IMR-90 (cell line): ENCODE data around the gene MICALL2. TPM values are rescaled to one million over a fixed set of nuclear protein-coding genes. Genes with fewer than 3 reads are reported as not detected.

ENCODE experiments used
- ATAC-seq: fragments of 200-7000 bp; cut with Tn5 transposase; 2 replicates; pipeline ENCODE4 v1.9.1; 2020; ENCODE audit warnings: low read depth, mild to moderate bottlenecking, moderate library complexity
- BruUV-seq: library from RNA; stranded (reverse); fragments of 400-500 nt; replicated peaks from 2 replicates; lab custom pipeline; 2021; lab: Mats Ljungman, UMichigan
- CTCF ChIA-PET: fragments of 300-600 bp; formaldehyde crosslinking; extraction: SDS; loops from one replicate; lab custom pipeline; 2021; ENCODE audit warnings: antibody characterized with exemption; lab: Yijun Ruan, JAX
- POLR2A ChIA-PET: fragments of 300-600 bp; sonication (Branson Sonifier 250); formaldehyde crosslinking; loops from one replicate; lab custom pipeline; 2022; ENCODE audit warnings: antibody characterized with exemption; ENCODE audit not compliant: unreplicated experiment; lab: Charles Lee
- DNase-seq: peaks from one replicate; pipeline ENCODE4 v3.0.0; 2013
- H2AFZ ChIP-seq: replicated peaks from 2 replicates; pipeline ENCODE3; 2013; ENCODE audit warnings: low read length, mild to moderate bottlenecking; ENCODE audit not compliant: poor library complexity
- H2AK5ac ChIP-seq: 2 replicates; pipeline ENCODE4 v1.6.1; 2013; ENCODE audit warnings: low read depth, low read length, inconsistent platforms
- H2AK9ac ChIP-seq: replicated peaks from 2 replicates; pipeline ENCODE3; 2013; ENCODE audit warnings: mild to moderate bottlenecking, low read depth, low read length, moderate library complexity; ENCODE audit not compliant: poor library complexity
- H2BK120ac ChIP-seq: 2 replicates; pipeline ENCODE4 v1.6.1; 2013; ENCODE audit warnings: low read depth, low read length, inconsistent platforms
- H2BK15ac ChIP-seq: 3 replicates; pipeline ENCODE4 v1.6.1; 2013; ENCODE audit warnings: low read depth, low read length, inconsistent platforms
- H2BK20ac ChIP-seq: 2 replicates; pipeline ENCODE4 v1.6.1; 2013; ENCODE audit warnings: low read depth, mild to moderate bottlenecking, inconsistent platforms, low read length, moderate library complexity
- H2BK5ac ChIP-seq: 2 replicates; pipeline ENCODE4 v1.6.1; 2013; ENCODE audit warnings: mild to moderate bottlenecking, low read depth, low read length, inconsistent platforms; ENCODE audit not compliant: poor library complexity, severe bottlenecking
- H3K14ac ChIP-seq: replicated peaks from 2 replicates; pipeline ENCODE4 v1.6.1; 2013; ENCODE audit warnings: low read depth, low read length, inconsistent platforms
- H3K18ac ChIP-seq: 2 replicates; pipeline ENCODE4 v1.6.1; 2013; ENCODE audit warnings: low read depth, low read length, control low read depth
- H3K23ac ChIP-seq: 2 replicates; pipeline ENCODE4 v1.6.1; 2013; ENCODE audit warnings: low read depth, low read length, inconsistent platforms
- H3K27ac ChIP-seq: 2 replicates; pipeline ENCODE4 v1.5.1; 2013; ENCODE audit warnings: mild to moderate bottlenecking, control low read depth, low read length; ENCODE audit not compliant: insufficient read depth
- H3K27me3 ChIP-seq: 2 replicates; pipeline ENCODE4 v1.6.1; 2013; ENCODE audit warnings: low read length; ENCODE audit not compliant: control insufficient read depth, insufficient read depth
- H3K36me3 ChIP-seq: 2 replicates; pipeline ENCODE4 v1.6.1; 2013; ENCODE audit warnings: low read length, mixed read lengths; ENCODE audit not compliant: control insufficient read depth, insufficient read depth
- H3K4ac ChIP-seq: 2 replicates; pipeline ENCODE4 v1.6.1; 2013; ENCODE audit warnings: low read depth, low read length, inconsistent platforms
- H3K4me1 ChIP-seq: 2 replicates; pipeline ENCODE4 v1.6.1; 2013; ENCODE audit warnings: low read length, mixed read lengths; ENCODE audit not compliant: control insufficient read depth, insufficient read depth
- H3K4me2 ChIP-seq: 2 replicates; pipeline ENCODE4 v1.6.1; 2013; ENCODE audit warnings: low read depth, mild to moderate bottlenecking, control low read depth, low read length, moderate library complexity
- H3K4me3 ChIP-seq: 2 replicates; pipeline ENCODE4 v1.5.1; 2013; ENCODE audit warnings: low read depth, mild to moderate bottlenecking, control low read depth, low read length, moderate library complexity; ENCODE audit not compliant: insufficient read depth
- H3K56ac ChIP-seq: 2 replicates; pipeline ENCODE4 v1.6.1; 2013; ENCODE audit warnings: low read length, inconsistent platforms; ENCODE audit not compliant: insufficient read depth; ENCODE audit errors: extremely low read depth
- H3K79me1 ChIP-seq, 2 experiments: 2 replicates each; pipeline ENCODE4 v1.6.1; 2013; ENCODE audit warnings: low read length in 2 of 2, inconsistent platforms in 1 of 2, low read depth in 1 of 2
- H3K9ac ChIP-seq: 2 replicates; pipeline ENCODE4 v1.6.1; 2013; ENCODE audit warnings: low read depth, low read length, control low read depth
- H3K9me1 ChIP-seq: 2 replicates; pipeline ENCODE4 v1.6.1; 2013; ENCODE audit warnings: low read length, inconsistent platforms; ENCODE audit not compliant: insufficient read depth
- H3K9me3 ChIP-seq: 2 replicates; pipeline ENCODE4 v1.6.1; 2013; ENCODE audit warnings: low read length; ENCODE audit not compliant: control insufficient read depth, insufficient read depth
- H4K20me1 ChIP-seq: 2 replicates; pipeline ENCODE4 v1.6.1; 2013; ENCODE audit warnings: low read length, inconsistent platforms; ENCODE audit not compliant: insufficient read depth
- H4K5ac ChIP-seq: 2 replicates; pipeline ENCODE4 v1.6.1; 2013; ENCODE audit warnings: mild to moderate bottlenecking, low read depth, low read length, control low read depth
- H4K8ac ChIP-seq, 2 experiments: 2 replicates each; pipeline ENCODE4 v1.6.1; 2013; ENCODE audit warnings: low read depth in 2 of 2, low read length in 2 of 2, control low read depth in 1 of 2, inconsistent platforms in 1 of 2
- H4K91ac ChIP-seq: 2 replicates; pipeline ENCODE4 v1.6.1; 2013; ENCODE audit warnings: low read depth, low read length, inconsistent platforms; ENCODE audit not compliant: insufficient read depth
- MAFK ChIP-seq: IDR thresholded peaks from 2 replicates; pipeline ENCODE4 v1.6.1; 2012; ENCODE audit warnings: low read depth, low read length, improper control_type of control experiment
- NFE2L2 ChIP-seq: fragments of 150-350 bp; IDR thresholded peaks from 2 replicates; pipeline ENCODE4 v1.6.1; 2016; ENCODE audit warnings: low read depth, mild to moderate bottlenecking, low read length
- WGBS, 2 experiments: methylation state at CpG; one replicate each; pipeline versions ENCODE4 v1.1.5 to v1.1.7; 2013; ENCODE audit warnings: missing lambda C conversion rate in 2 of 2; ENCODE audit not compliant: insufficient read length in 1 of 2; ENCODE audit errors: extremely low coverage in 2 of 2; 5-methylcytosine and 5-hydroxymethylcytosine counted together
- dilution Hi-C: fragments of 300-500 bp; cut with HindIII; formaldehyde crosslinking; loops from one replicate; pipeline ENCODE4 v1.14.3; 2018; ENCODE audit warnings: low sequenced_read_pairs; ENCODE audit not compliant: unreplicated experiment
- in situ Hi-C: fragments of 300-500 bp; cut with MboI; formaldehyde crosslinking; loops from 3 replicates; pipeline ENCODE4 v1.14.3; 2019; ENCODE audit warnings: low sequenced_read_pairs, inconsistent platforms, mixed read lengths
- intact Hi-C: fragments of 100-400 bp; cut with micrococcal nuclease; formaldehyde crosslinking; loops from 2 replicates; pipeline ENCODE4 v1.10.0; 2022
- polyA plus RNA-seq, 3 experiments: library from polyadenylated mRNA; depleted of rRNA; stranded (reverse); fragments of >200 nt; gene quantifications; 2 replicates each; pipeline ENCODE4 v1.2.3, GENCODE V29; 2012; ENCODE audit warnings: low replicate concordance in 1 of 3
- total RNA-seq: library from RNA; depleted of rRNA; stranded (reverse); fragments of >200 nt; gene quantifications from 2 replicates; pipeline ENCODE4 v1.2.3, GENCODE V29; 2012

The MICALL2 gene
- total and polyA plus RNA-seq, 2 of the 4 experiments (the other 2 are of a cell fraction): 6.6 to 34.1 TPM

DNA sequence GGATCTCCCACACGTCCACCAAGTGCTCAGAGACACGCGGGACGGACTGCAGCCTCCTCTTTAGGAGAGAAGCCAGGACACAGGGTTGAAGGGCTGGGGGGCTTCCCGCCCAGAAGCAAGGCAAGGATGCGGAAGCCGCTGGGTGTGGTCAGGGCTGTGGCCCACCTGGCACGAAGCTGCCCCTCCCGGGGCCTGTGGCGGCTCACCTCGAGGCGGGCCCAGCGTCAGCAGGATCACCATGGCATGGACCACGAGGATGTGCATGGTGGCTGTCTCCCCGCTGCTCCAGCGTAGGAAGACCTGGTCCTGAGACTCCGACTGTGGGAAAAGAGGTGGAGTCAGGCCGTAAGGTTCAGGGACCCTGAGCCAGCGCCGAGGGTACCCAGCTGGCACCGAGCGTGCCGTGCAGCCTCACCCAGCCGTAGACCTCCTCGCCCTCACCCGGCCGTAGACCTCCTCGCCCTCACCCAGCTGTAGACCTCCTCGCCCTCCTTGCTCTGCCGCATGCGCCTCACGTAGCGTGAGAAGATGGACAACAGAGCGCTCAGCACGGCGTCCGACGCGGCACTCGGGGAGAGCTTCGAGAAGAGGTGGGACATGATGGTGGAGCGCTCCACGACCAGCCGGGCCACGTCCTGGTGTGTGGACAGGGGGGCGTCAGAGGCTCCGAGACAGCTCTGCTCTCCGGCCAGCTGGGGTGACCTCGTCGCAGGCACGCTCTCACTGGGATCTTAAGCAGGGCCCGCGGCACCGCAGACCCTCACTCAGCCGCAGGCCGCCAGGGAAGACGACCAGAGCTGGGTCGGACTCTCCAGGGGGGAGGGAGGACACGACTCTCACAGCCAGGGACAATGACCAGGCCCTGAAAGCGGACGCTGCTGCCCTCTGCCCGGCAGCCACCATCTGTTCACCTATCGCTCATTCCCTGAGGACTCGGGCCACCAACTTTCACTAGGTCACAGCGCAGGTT lies 24.6 kb upstream of the MICALL2 start:
- no peak overlapping the region for H3K4ac ChIP-seq
- no peaks in the 10 kb centered on the region for H3K9me1 ChIP-seq
- ChIA-PET POLR2A (no interaction called here), CTCF (no interaction called here)
- DNase-seq (no peak), ATAC-seq (no peak)
- intact Hi-C loops (no loop called here), dilution Hi-C loops (no loop called here), in situ Hi-C loops (no loop called here)
- no peak for TF ChIP-seq MAFK
- no peak for TF ChIP-seq NFE2L2
- H4K20me1 ChIP-seq: no peaks in the 10 kb centered on the region; the same call in 1 of the 2 replicates
- no peak overlapping the region for H3K56ac ChIP-seq
- no peaks in the 10 kb centered on the region for H3K27me3 ChIP-seq
- 95% methylated on average over 43 of the region's 65 CpGs; no CpG with 5 or more reads in 1 of the 2 experiments for WGBS, 2 experiments
- no peak overlapping the region for H4K91ac ChIP-seq
- H4K8ac ChIP-seq: no peak overlapping the region
- H3K4me2 ChIP-seq: no peak overlapping the region
- H2AK5ac ChIP-seq: no peak overlapping the region
- no peak overlapping the region for H2BK120ac ChIP-seq
- no peak overlapping the region for H3K14ac ChIP-seq
- no peaks in the 10 kb centered on the region for H3K4me1 ChIP-seq
- no TSS peak for BruUV-seq
- H3K4me3 ChIP-seq: no peak overlapping the region
- no peak overlapping the region for H2BK15ac ChIP-seq
- no peak overlapping the region for H4K5ac ChIP-seq
- no peak overlapping the region for H3K23ac ChIP-seq
- H3K9me3 ChIP-seq: no peaks in the 10 kb centered on the region
- no peak overlapping the region for H2AFZ ChIP-seq
- H3K18ac ChIP-seq: no peak overlapping the region
- no peak overlapping the region for H2BK5ac ChIP-seq
- no peaks in the 10 kb centered on the region for H3K79me1 ChIP-seq
- H3K27ac ChIP-seq: no peak overlapping the region
- no peak overlapping the region for H2AK9ac ChIP-seq
- H3K9ac ChIP-seq: no peak overlapping the region
- H2BK20ac ChIP-seq: no peak overlapping the region
- peaks cover 82% of the 10 kb centered on the region for H3K36me3 ChIP-seq
